Activated T-cell treated with anti-CD3 and anti-CD28 coated beads, Interleukin-2, amount 50 U/mL, for 72 hours (primary cell): ENCODE data around the gene PHKG2. TPM values are rescaled to one million over a fixed set of nuclear protein-coding genes. Genes with fewer than 3 reads are reported as not detected.

Source experiments
- ATAC-seq, 2 donors: fragments of 150-1000 bp; cut with Tn5 transposase; replicated peaks in 1 of 2; 2 replicates each; pipeline ENCODE4 v1.10.0; 2021; ENCODE audit warnings: moderate library complexity in 2 of 2, mild to moderate bottlenecking in 1 of 2
- DNase-seq, 2 donors: peaks; one replicate each; pipeline ENCODE4 v3.0.0; 2021 to 2022; ENCODE audit warnings: mixed read lengths in 1 of 2
- H3K27ac Mint-ChIP-seq: one replicate; pipeline ENCODE4 v1.8.0; 2022; ENCODE audit warnings: mild to moderate bottlenecking, moderate library complexity, mixed read lengths
- H3K27me3 Mint-ChIP-seq: one replicate; pipeline ENCODE4 v1.8.0; 2022; ENCODE audit warnings: low read depth, mixed read lengths
- H3K36me3 Mint-ChIP-seq, 2 donors: one replicate each; pipeline ENCODE4 v1.8.0; 2022; ENCODE audit warnings: mixed read lengths in 2 of 2, mild to moderate bottlenecking in 1 of 2; ENCODE audit not compliant: insufficient read depth in 2 of 2
- H3K4me1 Mint-ChIP-seq: one replicate; pipeline ENCODE4 v1.8.0; 2022; ENCODE audit warnings: low read depth, mixed read lengths
- H3K4me3 Mint-ChIP-seq, 2 donors: one replicate each; pipeline ENCODE4 v1.8.0; 2022; ENCODE audit warnings: mild to moderate bottlenecking in 2 of 2, mixed read lengths in 2 of 2, moderate library complexity in 2 of 2
- H3K9me3 Mint-ChIP-seq, 2 donors: one replicate each; pipeline ENCODE4 v1.8.0; 2022; ENCODE audit warnings: mixed read lengths in 2 of 2
- total RNA-seq, 2 donors: library from RNA; stranded (reverse); gene quantifications; one replicate each; pipeline ENCODE4 v1.2.3, GENCODE V29; 2022

The PHKG2 gene
- total RNA-seq, 2 donors from 2014 or later = 38.0 to 38.5 TPM

DNA sequence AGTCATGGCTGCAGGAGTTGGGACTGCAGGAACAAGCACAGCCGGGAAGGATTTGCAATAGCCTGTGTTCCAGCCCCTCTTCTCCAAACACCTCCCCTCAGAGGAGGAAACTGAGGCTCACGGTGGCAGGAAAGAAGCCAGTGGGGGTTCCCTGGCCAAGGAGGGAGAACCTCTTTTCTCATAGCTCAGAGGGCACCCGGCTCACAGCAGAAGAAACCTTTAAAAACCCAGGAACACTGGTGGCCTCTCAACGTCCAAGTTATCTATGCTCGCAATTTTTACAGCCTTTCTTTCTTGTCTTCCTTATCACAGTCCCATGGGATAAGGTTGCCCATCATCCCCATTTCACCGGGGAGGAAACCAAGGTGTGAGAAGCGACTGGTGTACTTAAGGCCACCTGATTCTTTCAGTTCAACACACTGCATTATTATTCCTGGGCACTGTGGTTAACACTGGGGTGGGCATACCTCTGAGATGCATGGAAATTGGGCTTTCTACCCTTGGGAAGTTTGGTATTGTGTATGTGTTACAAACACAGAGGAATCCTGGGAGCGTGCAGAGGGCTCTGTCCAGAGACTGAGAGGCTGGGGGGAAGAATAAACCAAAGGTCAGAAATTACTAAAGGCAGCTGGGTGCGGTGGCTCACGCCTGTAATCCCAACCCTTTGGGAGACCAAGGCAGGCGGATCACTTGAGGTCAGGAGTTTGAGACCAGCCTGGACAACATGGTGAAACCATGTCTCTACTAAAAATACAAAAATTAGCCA is 39.6 kb downstream of the PHKG2 start:
- no peak for DNase-seq
- Mint-ChIP-seq H3K4me1 (peaks cover 16% of the 10 kb centered on the region), H3K27me3 (no peaks in the 10 kb centered on the region), H3K9me3 (no peaks in the 10 kb centered on the region), H3K27ac (no peak overlapping the region), H3K36me3 (peaks cover 0 to 1% of the 10 kb centered on the region in 2 donors), H3K4me3 (peak overlapping the region; percentile 84 to 93)
- ATAC-seq = no peak

DNA sequence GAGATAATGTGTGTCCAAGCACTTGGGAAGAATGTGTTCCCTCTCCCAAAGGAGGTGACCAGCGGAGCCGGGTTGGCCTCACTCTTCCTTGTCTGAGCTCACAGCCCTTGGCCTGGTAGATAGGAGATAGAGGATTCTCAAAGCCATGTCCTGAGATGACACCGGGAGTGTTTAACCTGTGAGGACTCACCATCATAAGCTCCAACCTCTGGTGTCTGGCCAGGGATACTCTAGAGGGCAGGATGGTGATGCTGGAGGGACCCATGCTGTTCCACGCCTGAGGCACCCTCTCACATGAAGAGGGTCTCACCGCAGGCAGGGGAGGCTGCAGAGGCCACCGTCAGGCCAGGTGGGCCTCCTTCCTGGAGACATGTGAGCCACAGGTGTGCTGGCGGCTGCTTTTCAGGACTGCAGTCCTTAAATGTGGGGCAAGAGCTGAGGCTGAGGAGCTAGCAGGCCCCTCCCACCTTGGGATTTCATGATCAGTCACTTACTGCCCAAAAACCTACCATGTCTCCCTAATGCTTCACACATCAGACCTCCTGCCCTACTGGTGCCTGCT is 45.4 kb downstream of the PHKG2 start:
- Mint-ChIP-seq H3K27me3 (no peaks in the 10 kb centered on the region), H3K27ac (no peak overlapping the region), H3K4me1 (no peaks in the 10 kb centered on the region), H3K9me3 (no peaks in the 10 kb centered on the region), H3K4me3 (no peak overlapping the region), H3K36me3 (no peaks in the 10 kb centered on the region)
- DNase-seq (no peak), ATAC-seq (no peak)

DNA sequence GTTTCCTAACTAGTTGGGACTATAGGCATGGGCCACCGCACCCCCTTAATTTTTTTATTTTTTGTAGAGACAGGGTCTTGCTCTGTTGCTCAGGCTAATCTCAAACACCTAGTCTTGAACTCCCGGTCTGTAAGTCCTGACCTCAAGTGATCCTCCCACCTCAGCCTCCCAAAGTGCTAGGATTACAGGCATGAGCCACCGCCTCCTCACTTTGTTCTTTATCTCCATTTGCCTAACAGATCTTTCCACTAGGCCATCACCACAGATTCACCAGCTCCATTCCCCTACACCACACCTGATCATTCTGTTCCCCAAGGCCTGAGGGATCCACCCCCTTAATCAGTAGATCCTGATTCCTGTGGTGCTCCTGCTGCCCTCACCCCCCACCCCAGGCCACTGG is 46.4 kb downstream of the PHKG2 start:
- Mint-ChIP-seq H3K4me1 (no peaks in the 10 kb centered on the region), H3K27ac (no peak overlapping the region), H3K4me3 (no peak overlapping the region), H3K27me3 (no peaks in the 10 kb centered on the region), H3K36me3 (no peaks in the 10 kb centered on the region), H3K9me3 (no peaks in the 10 kb centered on the region)
- DNase-seq (no peak), ATAC-seq (no peak)

DNA sequence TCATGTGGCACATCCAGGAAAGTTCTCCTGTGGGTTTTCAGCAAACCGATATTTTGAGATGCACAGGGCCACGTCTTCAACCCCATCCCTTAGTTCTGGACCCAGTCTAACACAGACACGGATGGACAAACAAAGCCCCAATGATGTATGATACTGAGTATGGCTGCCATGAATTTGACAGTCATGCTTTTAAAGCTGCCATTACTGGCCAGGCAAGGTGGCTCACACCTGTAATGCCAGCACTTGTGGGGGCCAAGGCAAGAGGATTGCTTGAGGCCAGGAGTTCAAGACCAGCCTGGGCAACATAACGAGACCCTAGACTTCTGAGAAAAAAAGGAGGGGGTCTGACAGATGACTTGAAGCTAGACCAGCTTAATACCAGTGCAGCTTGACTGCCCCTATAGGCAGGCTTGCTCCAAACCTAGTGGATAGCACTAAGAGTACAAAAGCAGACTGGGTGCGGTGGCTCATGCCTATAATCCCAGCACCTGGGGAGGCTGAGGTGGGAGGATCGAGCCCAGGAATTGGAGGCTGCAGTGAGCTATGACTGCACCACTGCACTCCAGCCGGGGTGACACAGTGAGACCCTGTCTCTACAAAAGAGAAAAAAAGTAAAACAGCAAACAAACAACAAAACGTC is 49.6 kb downstream of the PHKG2 start:
- H3K36me3 Mint-ChIP-seq = no peaks in the 10 kb centered on the region
- ATAC-seq (no peak), DNase-seq (no peak)
- H3K27ac Mint-ChIP-seq = no peak overlapping the region
- no peak overlapping the region for H3K4me3 Mint-ChIP-seq
- H3K9me3 Mint-ChIP-seq = no peaks in the 10 kb centered on the region
- peaks cover 2% of the 10 kb centered on the region for H3K4me1 Mint-ChIP-seq
- no peaks in the 10 kb centered on the region for H3K27me3 Mint-ChIP-seq

Other genes with a start within 250 kb of the PHKG2 start
- 10 to 100 TPM; 21.0 to 22.5 TPM for gene ZNF768, start 221.9 kb upstream of the PHKG2 start, total RNA-seq
- gene ZNF747, start 213.6 kb upstream of the PHKG2 start, total RNA-seq = 1 to 10 TPM; 8.3 to 9.2 TPM
- gene ZNF764, start 190.1 kb upstream of the PHKG2 start, total RNA-seq = 10 to 100 TPM; 10.7 to 12.7 TPM
- gene ZNF688, start 176.7 kb upstream of the PHKG2 start, total RNA-seq = 10 to 100 TPM; 14.5 TPM
- 10 to 100 TPM; 10.9 to 12.6 TPM for gene ZNF785, start 162.7 kb upstream of the PHKG2 start, total RNA-seq
- gene ZNF689, start 138.0 kb upstream of the PHKG2 start, total RNA-seq = 10 to 100 TPM; 12.8 to 17.7 TPM
- gene PRR14, start 97.5 kb upstream of the PHKG2 start, total RNA-seq = 100 to 1,000 TPM; 108 to 124 TPM
- gene FBRS, start 90.0 kb upstream of the PHKG2 start, total RNA-seq = 100 to 1,000 TPM; 170 to 185 TPM
- 10 to 100 TPM; 52.9 to 64.7 TPM for gene SRCAP, start 49.3 kb upstream of the PHKG2 start, total RNA-seq
- 1 to 10 TPM; 3.2 to 4.7 TPM for gene CFAP119, start 13.6 kb downstream of the PHKG2 start, total RNA-seq
- 10 to 100 TPM; 60.2 to 63.5 TPM for gene RNF40, start 13.9 kb downstream of the PHKG2 start, total RNA-seq
- gene ZNF629, start 38.8 kb downstream of the PHKG2 start, total RNA-seq = 1 to 10 TPM; 3.7 TPM
- 10 to 100 TPM; 21.7 to 23.2 TPM for gene BCL7C, start 145.7 kb downstream of the PHKG2 start, total RNA-seq
- gene CTF1, start 148.2 kb downstream of the PHKG2 start, total RNA-seq = under 1 TPM; 0.25 to 0.72 TPM
- 10 to 100 TPM; 24.9 to 25.7 TPM for gene FBXL19, start 175.1 kb downstream of the PHKG2 start, total RNA-seq
- 10 to 100 TPM; 13.6 to 15.6 TPM for gene ORAI3, start 200.6 kb downstream of the PHKG2 start, total RNA-seq
- gene SETD1A, start 209.3 kb downstream of the PHKG2 start, total RNA-seq = 10 to 100 TPM; 19.1 to 25.5 TPM
- 1 to 10 TPM; 2.4 to 4.7 TPM for gene HSD3B7, start 236.8 kb downstream of the PHKG2 start, total RNA-seq